ENCODE results near the gene TIMM8B.

TIMM8B gene

DNA sequence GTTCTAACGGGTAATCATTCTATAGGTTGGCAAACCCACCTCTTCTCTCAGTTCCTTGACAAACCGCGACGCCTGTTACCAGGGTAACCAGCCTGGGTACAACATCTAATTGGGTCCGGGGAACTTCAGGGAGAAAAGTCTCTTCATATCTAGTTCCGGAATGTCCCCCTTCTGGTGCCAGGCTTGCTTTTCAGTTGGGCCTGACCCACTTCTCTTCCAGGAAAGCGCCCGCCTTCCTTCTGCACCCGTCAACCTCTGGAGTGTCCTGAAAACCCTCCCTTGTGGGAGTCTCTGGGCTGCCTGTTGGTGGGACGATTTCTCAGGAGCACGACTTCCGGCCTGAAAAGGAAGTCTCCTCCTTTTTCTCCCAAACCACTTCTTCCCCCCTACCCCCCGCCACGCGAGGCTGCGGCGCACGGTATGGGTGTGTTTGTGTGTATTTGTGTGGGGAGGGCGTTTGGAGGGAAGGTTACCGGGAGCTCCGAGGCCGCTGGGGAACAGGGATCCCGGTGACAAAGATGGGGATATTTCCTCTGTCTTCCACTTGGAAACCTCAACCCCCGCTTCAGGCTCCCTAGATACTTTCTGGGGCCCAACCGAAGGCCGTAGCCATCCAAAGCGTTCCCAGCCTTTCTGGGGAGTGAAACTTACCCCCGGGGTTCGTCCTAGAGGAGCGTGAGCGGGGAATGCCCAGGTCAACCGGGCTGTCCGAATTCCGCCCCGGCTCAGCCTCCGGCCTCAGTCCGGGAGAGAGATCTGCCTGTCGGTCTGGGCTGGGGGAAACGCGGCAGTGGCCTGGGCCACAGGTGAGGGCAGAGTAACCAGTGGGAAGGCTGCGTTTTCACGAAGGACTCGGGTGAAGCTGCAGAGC, 12.4 kb downstream of the TIMM8B start, which contains the start of the genes NKAPD1 and PIH1D2:
Gene NKAPD1 (plus strand): TSS at position 359 of the 871 bp plus-strand sequence. CDS start 1,276 bp downstream, outside the sequence.
Gene PIH1D2 (minus strand): TSS at position 77 of the 871 bp plus-strand sequence. CDS start 843 bp downstream, outside the sequence.
- TF ChIP-seq BHLHE40 (IDR thresholded peaks at IDR 0.05; ENCODE audit: borderline replicate concordance) (no peak), L3MBTL2 (conservative IDR thresholded peaks at IDR 0.05) (no peak; the same call in none of the 2 replicates), LEF1 (IDR thresholded peaks at IDR 0.05; ENCODE audit: borderline replicate concordance) (no peak), ZNF384 (IDR thresholded peaks at IDR 0.05) (no peak), ELF4 (IDR thresholded peaks at IDR 0.05) (0 out of 2 replicates have a peak, but pooled peaks have one; percentile 18), FOXM1 (IDR thresholded peaks at IDR 0.05; ENCODE audit: borderline replicate concordance) (no peak), TARDBP (IDR thresholded peaks at IDR 0.05) (no peak), SP1 (IDR thresholded peaks at IDR 0.05) (no peak), FOXK2 (IDR thresholded peaks at IDR 0.05) (no peak), ARNT (IDR thresholded peaks at IDR 0.05) (no peak), HDGF (IDR thresholded peaks at IDR 0.05; ENCODE audit: borderline replicate concordance) (no peak), CTBP1 (IDR thresholded peaks at IDR 0.05; ENCODE audit: borderline replicate concordance) (peak; percentile 92)
- TF ChIP-seq, protein P1, sequence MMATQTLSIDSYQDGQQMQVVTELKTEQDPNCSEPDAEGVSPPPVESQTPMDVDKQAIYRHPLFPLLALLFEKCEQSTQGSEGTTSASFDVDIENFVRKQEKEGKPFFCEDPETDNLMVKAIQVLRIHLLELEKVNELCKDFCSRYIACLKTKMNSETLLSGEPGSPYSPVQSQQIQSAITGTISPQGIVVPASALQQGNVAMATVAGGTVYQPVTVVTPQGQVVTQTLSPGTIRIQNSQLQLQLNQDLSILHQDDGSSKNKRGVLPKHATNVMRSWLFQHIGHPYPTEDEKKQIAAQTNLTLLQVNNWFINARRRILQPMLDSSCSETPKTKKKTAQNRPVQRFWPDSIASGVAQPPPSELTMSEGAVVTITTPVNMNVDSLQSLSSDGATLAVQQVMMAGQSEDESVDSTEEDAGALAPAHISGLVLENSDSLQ (IDR thresholded peaks at IDR 0.05), result peak; percentile 63
- ChIA-PET CTCF (interaction anchor here (0.6 kb wide), 1 partner anchor 45 kb away, joined by 3 read pairs; no protein-coding TSS in a partner anchor), POLR2A (interaction anchor here (0.7 kb wide), 1 partner anchor 17 kb away, joined by 3 read pairs; no protein-coding TSS in a partner anchor)
- DNase-seq (ENCODE audit: extremely low spot score), result peak; percentile 80

- DNase-seq (ENCODE audit: extremely low spot score), result no peak
- ChIA-PET CTCF (no interaction called here), POLR2A (no interaction called here)
- TF ChIP-seq L3MBTL2 (conservative IDR thresholded peaks at IDR 0.05) (no peak), FOXM1 (IDR thresholded peaks at IDR 0.05; ENCODE audit: borderline replicate concordance) (no peak), CTBP1 (IDR thresholded peaks at IDR 0.05; ENCODE audit: borderline replicate concordance) (no peak), TARDBP (IDR thresholded peaks at IDR 0.05) (no peak), SUZ12 (IDR thresholded peaks at IDR 0.05) (no peak), ZNF384 (IDR thresholded peaks at IDR 0.05) (no peak), HDGF (IDR thresholded peaks at IDR 0.05; ENCODE audit: borderline replicate concordance) (no peak), FOXA1 (IDR thresholded peaks at IDR 0.05) (no peak), NFRKB (IDR thresholded peaks at IDR 0.05) (no peak), SP1 (IDR thresholded peaks at IDR 0.05) (no peak), LEF1 (IDR thresholded peaks at IDR 0.05; ENCODE audit: borderline replicate concordance) (no peak), ARNT (IDR thresholded peaks at IDR 0.05) (no peak)
- TF ChIP-seq, protein P1 (IDR thresholded peaks at IDR 0.05), result no peak
These were observed 23.6 kb downstream of the TIMM8B start for GRCh38 chr11:112062923-112063322.

GRCh38 chr11:112058103-112058502, 28.5 kb downstream of the TIMM8B start:
- TF ChIP-seq LEF1 (IDR thresholded peaks at IDR 0.05; ENCODE audit: borderline replicate concordance) (no peak), ARNT (IDR thresholded peaks at IDR 0.05) (no peak), ZNF384 (IDR thresholded peaks at IDR 0.05) (no peak), FOXM1 (IDR thresholded peaks at IDR 0.05; ENCODE audit: borderline replicate concordance) (no peak), CTBP1 (IDR thresholded peaks at IDR 0.05; ENCODE audit: borderline replicate concordance) (no peak), ELF4 (IDR thresholded peaks at IDR 0.05) (no peak), FOXK2 (IDR thresholded peaks at IDR 0.05) (no peak), BHLHE40 (IDR thresholded peaks at IDR 0.05; ENCODE audit: borderline replicate concordance) (no peak), SUZ12 (IDR thresholded peaks at IDR 0.05) (no peak), HDGF (IDR thresholded peaks at IDR 0.05; ENCODE audit: borderline replicate concordance) (no peak), FOXA1 (IDR thresholded peaks at IDR 0.05) (no peak)
- TF ChIP-seq, protein P1 (IDR thresholded peaks at IDR 0.05), result no peak
- ChIA-PET POLR2A (no interaction called here), CTCF (interaction anchor here (1.2 kb wide), 1 partner anchor 56 kb away, joined by 4 read pairs; no protein-coding TSS in a partner anchor)
- DNase-seq (ENCODE audit: extremely low spot score), result no peak

DNA sequence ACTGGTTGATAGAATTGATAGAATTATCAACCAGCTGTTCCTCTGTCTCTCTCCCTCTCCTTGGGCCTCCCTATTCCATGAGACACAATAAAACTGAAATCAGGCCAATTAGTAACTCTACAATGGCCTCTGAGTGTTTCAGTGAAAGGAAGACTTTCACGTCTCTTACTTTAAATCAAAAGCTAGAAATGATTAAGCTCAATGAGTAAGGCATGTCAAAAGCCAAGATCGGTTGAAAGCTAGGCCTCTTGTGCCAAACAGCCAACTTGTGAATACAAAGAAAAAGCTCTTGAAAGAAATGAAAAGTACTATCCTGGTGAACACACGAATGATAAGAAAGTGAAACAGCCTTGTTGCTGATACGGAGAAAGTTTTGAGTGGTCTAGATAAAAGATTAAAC, 29.4 kb downstream of the TIMM8B start:
- TF ChIP-seq ARNT (IDR thresholded peaks at IDR 0.05), result no peak
- TF ChIP-seq L3MBTL2 (conservative IDR thresholded peaks at IDR 0.05), result no peak
- no peak for TF ChIP-seq SP1 (IDR thresholded peaks at IDR 0.05)
- no peak for TF ChIP-seq NFRKB (IDR thresholded peaks at IDR 0.05)
- TF ChIP-seq BHLHE40 (IDR thresholded peaks at IDR 0.05; ENCODE audit: borderline replicate concordance), result no peak
- TF ChIP-seq FOXK2 (IDR thresholded peaks at IDR 0.05), result no peak
- no peak for TF ChIP-seq HDGF (IDR thresholded peaks at IDR 0.05; ENCODE audit: borderline replicate concordance)
- TF ChIP-seq LEF1 (IDR thresholded peaks at IDR 0.05; ENCODE audit: borderline replicate concordance), result no peak
- no peak for TF ChIP-seq ZNF384 (IDR thresholded peaks at IDR 0.05)
- TF ChIP-seq SUZ12 (IDR thresholded peaks at IDR 0.05), result no peak
- TF ChIP-seq TARDBP (IDR thresholded peaks at IDR 0.05), result no peak
- no peak for TF ChIP-seq FOXM1 (IDR thresholded peaks at IDR 0.05; ENCODE audit: borderline replicate concordance)
- TF ChIP-seq ELF4 (IDR thresholded peaks at IDR 0.05), result no peak

GRCh38 chr11:112051768-112052167, 34.8 kb downstream of the TIMM8B start:
- CTCF ChIA-PET, result no interaction called here
- TF ChIP-seq FOXM1 (IDR thresholded peaks at IDR 0.05; ENCODE audit: borderline replicate concordance), result no peak
- no peak for TF ChIP-seq SUZ12 (IDR thresholded peaks at IDR 0.05)
- no peak for TF ChIP-seq L3MBTL2 (conservative IDR thresholded peaks at IDR 0.05)
- TF ChIP-seq NFRKB (IDR thresholded peaks at IDR 0.05), result no peak
- TF ChIP-seq ARNT (IDR thresholded peaks at IDR 0.05), result no peak
- no peak for TF ChIP-seq FOXA1 (IDR thresholded peaks at IDR 0.05)
- TF ChIP-seq CTBP1 (IDR thresholded peaks at IDR 0.05; ENCODE audit: borderline replicate concordance), result no peak
- TF ChIP-seq LEF1 (IDR thresholded peaks at IDR 0.05; ENCODE audit: borderline replicate concordance), result no peak
- no peak for TF ChIP-seq ELF4 (IDR thresholded peaks at IDR 0.05)
- no peak for TF ChIP-seq FOXK2 (IDR thresholded peaks at IDR 0.05)
- TF ChIP-seq SP1 (IDR thresholded peaks at IDR 0.05), result no peak
- no peak for TF ChIP-seq BHLHE40 (IDR thresholded peaks at IDR 0.05; ENCODE audit: borderline replicate concordance)
- no peak for TF ChIP-seq ZNF384 (IDR thresholded peaks at IDR 0.05)
- TF ChIP-seq, protein P1 (IDR thresholded peaks at IDR 0.05), result no peak
- no peak for TF ChIP-seq HDGF (IDR thresholded peaks at IDR 0.05; ENCODE audit: borderline replicate concordance)

More for the DNA sequence above, 29.4 kb downstream of the TIMM8B start:
- CTCF ChIA-PET, result interaction anchor here (1.2 kb wide), 1 partner anchor 57 kb away, joined by 4 read pairs; no protein-coding TSS in a partner anchor
- DNase-seq (ENCODE audit: extremely low spot score), result no peak
- POLR2A ChIA-PET, result interaction anchor here (0.8 kb wide), 1 partner anchor 18 kb away, joined by 3 read pairs; no protein-coding TSS in a partner anchor

More at GRCh38 chr11:112051768-112052167, 34.8 kb downstream of the TIMM8B start:
- DNase-seq (ENCODE audit: extremely low spot score), result no peak
- POLR2A ChIA-PET, result no interaction called here
